ENCODE results near the gene GUCA1C. TPM values are rescaled to one million over a fixed set of nuclear protein-coding genes. Genes with fewer than 3 reads are reported as not detected.

GUCA1C gene
- total and polyA plus RNA-seq, 8 donors, result 0.45 to 4.7 (median 2.6) TPM; not detected in 5

DNA sequence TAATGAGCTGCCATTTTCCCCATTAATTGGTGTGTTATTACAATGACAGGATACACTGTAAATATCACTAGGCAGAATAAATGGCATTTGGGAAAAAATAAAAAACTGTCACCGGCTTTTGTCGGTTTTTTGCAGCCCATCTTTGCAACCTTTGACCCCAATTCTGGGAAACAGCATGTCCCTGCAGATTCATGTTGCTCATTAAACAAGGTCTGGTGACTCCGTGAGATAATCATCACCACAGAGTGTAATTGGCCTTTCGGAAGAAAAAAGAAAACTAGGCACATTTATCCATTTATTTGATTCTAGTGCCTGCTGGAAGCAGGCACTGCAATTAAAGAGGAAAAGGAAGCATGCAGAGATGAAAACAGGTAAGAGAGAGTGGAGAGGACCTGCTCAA is 66.6 kb downstream of the GUCA1C start:
- intact Hi-C loops (cut with DNase I; ENCODE audit: low total_unique reads), result no loop called here
- TF ChIP-seq EP300 (IDR thresholded peaks at IDR 0.05) (no peak), POLR2AphosphoS5 (IDR thresholded peaks at IDR 0.05) (no peak), POLR2A (IDR thresholded peaks at IDR 0.05) (no peak)
- TF ChIP-seq, protein P1, sequence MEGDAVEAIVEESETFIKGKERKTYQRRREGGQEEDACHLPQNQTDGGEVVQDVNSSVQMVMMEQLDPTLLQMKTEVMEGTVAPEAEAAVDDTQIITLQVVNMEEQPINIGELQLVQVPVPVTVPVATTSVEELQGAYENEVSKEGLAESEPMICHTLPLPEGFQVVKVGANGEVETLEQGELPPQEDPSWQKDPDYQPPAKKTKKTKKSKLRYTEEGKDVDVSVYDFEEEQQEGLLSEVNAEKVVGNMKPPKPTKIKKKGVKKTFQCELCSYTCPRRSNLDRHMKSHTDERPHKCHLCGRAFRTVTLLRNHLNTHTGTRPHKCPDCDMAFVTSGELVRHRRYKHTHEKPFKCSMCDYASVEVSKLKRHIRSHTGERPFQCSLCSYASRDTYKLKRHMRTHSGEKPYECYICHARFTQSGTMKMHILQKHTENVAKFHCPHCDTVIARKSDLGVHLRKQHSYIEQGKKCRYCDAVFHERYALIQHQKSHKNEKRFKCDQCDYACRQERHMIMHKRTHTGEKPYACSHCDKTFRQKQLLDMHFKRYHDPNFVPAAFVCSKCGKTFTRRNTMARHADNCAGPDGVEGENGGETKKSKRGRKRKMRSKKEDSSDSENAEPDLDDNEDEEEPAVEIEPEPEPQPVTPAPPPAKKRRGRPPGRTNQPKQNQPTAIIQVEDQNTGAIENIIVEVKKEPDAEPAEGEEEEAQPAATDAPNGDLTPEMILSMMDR (IDR thresholded peaks at IDR 0.05), result no peak
- H3K36me3 ChIP-seq, result no peaks in the 10 kb centered on the region
- H3K4me1 ChIP-seq, result no peaks in the 10 kb centered on the region
- DNase-seq, result no peak
- no peak overlapping the region for H3K27ac ChIP-seq
- no peak overlapping the region for H3K4me3 ChIP-seq
- H3K9me3 ChIP-seq, result no peaks in the 10 kb centered on the region
- H3K27me3 ChIP-seq, result no peaks in the 10 kb centered on the region
- WGBS, 5 donors, result 82 to 89% (median 86%) methylated on average over 4 of the region's 4 CpGs

DNA sequence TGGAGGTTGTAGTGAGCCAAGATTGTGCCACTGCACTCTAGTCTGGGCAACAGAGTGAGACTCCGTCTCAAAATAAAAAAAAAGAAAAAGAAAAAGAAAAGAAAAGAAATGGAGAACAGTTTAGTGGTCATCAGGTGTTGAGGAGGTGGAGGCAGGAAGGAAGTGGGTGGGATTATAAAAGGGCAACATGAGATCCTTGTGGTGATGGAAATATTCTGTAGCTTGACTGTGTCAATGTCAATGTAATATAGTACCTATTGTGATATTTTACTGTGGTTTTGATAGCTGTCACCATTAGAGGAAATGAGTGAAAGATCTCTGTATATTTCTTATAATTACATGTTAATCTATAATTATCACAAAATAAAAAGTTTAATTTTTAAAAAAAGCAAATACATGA is 70.3 kb downstream of the GUCA1C start:
- Histone ChIP-seq H3K4me3 (no peak overlapping the region), H3K27me3 (no peaks in the 10 kb centered on the region), H3K4me1 (no peaks in the 10 kb centered on the region), H3K27ac (no peak overlapping the region), H3K36me3 (no peaks in the 10 kb centered on the region), H3K9me3 (no peaks in the 10 kb centered on the region)
- intact Hi-C loops (cut with DNase I; ENCODE audit: low total_unique reads), result no loop called here
- 0 to 76% (median 42%) methylated on average over 1 of the region's 1 CpG for WGBS, 5 donors
- TF ChIP-seq EP300 (IDR thresholded peaks at IDR 0.05) (no peak), POLR2AphosphoS5 (IDR thresholded peaks at IDR 0.05) (no peak), POLR2A (IDR thresholded peaks at IDR 0.05) (no peak)
- TF ChIP-seq, protein P1 (IDR thresholded peaks at IDR 0.05), result no peak
- DNase-seq, result no peak

DNA sequence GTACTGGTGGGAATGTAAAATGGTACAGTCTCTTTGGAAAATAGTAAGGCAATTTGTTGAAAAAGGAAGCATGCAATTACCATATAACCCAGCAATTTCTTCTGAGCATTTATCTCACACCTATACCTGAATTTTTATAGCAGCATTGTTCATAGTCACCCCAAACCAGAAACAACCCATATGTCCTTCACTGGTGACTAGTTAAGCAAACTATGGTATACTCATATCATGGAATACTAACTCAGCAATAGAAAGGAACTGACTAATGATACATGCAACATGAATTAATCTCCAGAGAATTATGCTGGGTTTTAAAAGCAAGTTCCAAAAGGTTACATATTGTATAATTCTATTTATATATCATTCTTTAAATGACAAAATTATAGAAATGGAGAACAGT is 70.9 kb downstream of the GUCA1C start:
- H3K4me1 ChIP-seq, result no peaks in the 10 kb centered on the region
- H3K4me3 ChIP-seq, result no peak overlapping the region
- H3K27me3 ChIP-seq, result no peaks in the 10 kb centered on the region
- no peak for TF ChIP-seq POLR2AphosphoS5 (IDR thresholded peaks at IDR 0.05)
- TF ChIP-seq, protein P1 (IDR thresholded peaks at IDR 0.05), result no peak
- no peak for TF ChIP-seq POLR2A (IDR thresholded peaks at IDR 0.05)
- TF ChIP-seq EP300 (IDR thresholded peaks at IDR 0.05), result no peak
- no peaks in the 10 kb centered on the region for H3K36me3 ChIP-seq
- no peak for DNase-seq
- intact Hi-C loops (cut with DNase I; ENCODE audit: low total_unique reads), result no loop called here
- H3K9me3 ChIP-seq, result no peaks in the 10 kb centered on the region
- H3K27ac ChIP-seq, result no peak overlapping the region

DNA sequence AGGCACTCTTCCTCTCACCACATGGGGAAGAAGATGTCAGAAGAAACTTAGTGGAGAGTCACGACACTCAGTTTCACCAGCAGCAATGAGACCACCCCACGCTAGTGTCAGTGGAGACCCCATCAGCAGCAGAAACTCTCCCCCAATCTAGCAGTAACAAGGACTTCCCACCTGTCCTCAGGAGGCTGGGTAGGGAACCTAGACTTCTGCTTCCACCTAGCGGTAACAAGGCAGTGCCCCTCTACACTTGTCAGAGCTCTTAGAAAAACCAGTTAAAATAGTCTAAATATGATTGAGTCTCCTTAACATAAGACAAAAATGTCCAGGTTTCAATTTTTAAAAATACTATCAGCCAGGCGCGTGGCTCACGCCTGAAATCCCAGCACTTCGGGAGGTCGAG is 73.8 kb downstream of the GUCA1C start:
- no peak for DNase-seq
- Histone ChIP-seq H3K27me3 (no peaks in the 10 kb centered on the region), H3K9me3 (no peaks in the 10 kb centered on the region), H3K4me1 (no peaks in the 10 kb centered on the region), H3K36me3 (no peaks in the 10 kb centered on the region), H3K27ac (no peak overlapping the region), H3K4me3 (no peak overlapping the region)
- no peak for TF ChIP-seq POLR2A (IDR thresholded peaks at IDR 0.05)
- TF ChIP-seq, protein P1 (IDR thresholded peaks at IDR 0.05), result no peak
- no peak for TF ChIP-seq POLR2AphosphoS5 (IDR thresholded peaks at IDR 0.05)
- no peak for TF ChIP-seq EP300 (IDR thresholded peaks at IDR 0.05)
- intact Hi-C loops (cut with DNase I; ENCODE audit: low total_unique reads), result no loop called here
- WGBS, 5 donors, result 79 to 90% (median 85%) methylated on average over 8 of the region's 8 CpGs
